WTC11 (cell line): ENCODE results near the gene PRELID1. TPM values are rescaled to one million over a fixed set of nuclear protein-coding genes. Genes with fewer than 3 reads are reported as not detected.
A peak's percentile ranks its signal among the peaks of the same experiment; 100 is the strongest.

ENCODE experiments used
- ATAC-seq: fragments of 200-7000 bp; cut with Tn5 transposase; 2 replicates; pipeline ENCODE4 v1.10.0; 2021; ENCODE audit warnings: mild to moderate bottlenecking, moderate library complexity
- CTCF ChIA-PET: fragments of 300-600 bp; sonication (Branson Sonifier 250); formaldehyde crosslinking; loops from one replicate; lab custom pipeline; 2021; ENCODE audit warnings: antibody characterized with exemption; lab: Charles Lee
- POLR2A ChIA-PET: fragments of 350-600 bp; sonication (Branson Sonifier 250); formaldehyde crosslinking; loops from one replicate; lab custom pipeline; 2021; ENCODE audit warnings: antibody characterized with exemption; lab: Charles Lee
- DNase-seq: peaks from one replicate; pipeline ENCODE4 v3.0.0; 2021; ENCODE audit warnings: low spot score
- H3K27ac Mint-ChIP-seq: 2 replicates; pipeline ENCODE4 v1.8.0; 2021; ENCODE audit warnings: mixed read lengths
- H3K27me3 Mint-ChIP-seq: 2 replicates; pipeline ENCODE4 v1.8.0; 2021; ENCODE audit warnings: low read depth, mild to moderate bottlenecking, moderate library complexity, mixed read lengths
- H3K36me3 Mint-ChIP-seq: 2 replicates; pipeline ENCODE4 v1.8.0; 2021; ENCODE audit warnings: mixed read lengths
- H3K4me1 Mint-ChIP-seq: 2 replicates; pipeline ENCODE4 v1.8.0; 2022; ENCODE audit warnings: mixed read lengths
- H3K4me3 Mint-ChIP-seq: 2 replicates; pipeline ENCODE4 v1.8.0; 2021; ENCODE audit warnings: mild to moderate bottlenecking, moderate library complexity, mixed read lengths
- H3K9me3 Mint-ChIP-seq: 2 replicates; pipeline ENCODE4 v1.8.0; 2021; ENCODE audit warnings: mixed read lengths
- CREM ChIP-seq: sonication (generic); formaldehyde crosslinking; IDR thresholded peaks from 2 replicates; pipeline ENCODE4 v1.8.1; 2022; ENCODE audit warnings: mild to moderate bottlenecking, missing genetic modification reagents, moderate library complexity
- EMX1 ChIP-seq: fragments of 250-450 bp; sonication (Bioruptor Pico); IDR thresholded peaks from 2 replicates; pipeline ENCODE4 v1.8.0; 2021; ENCODE audit warnings: mild to moderate bottlenecking
- FOXJ3 ChIP-seq: sonication (generic); formaldehyde crosslinking; IDR thresholded peaks from 2 replicates; pipeline ENCODE4 v1.9.0; 2021; ENCODE audit warnings: missing genetic modification reagents, mild to moderate bottlenecking, borderline replicate concordance
- FOXK1 ChIP-seq: sonication (generic); formaldehyde crosslinking; IDR thresholded peaks from 2 replicates; pipeline ENCODE4 v1.8.0; 2022; ENCODE audit warnings: mild to moderate bottlenecking, moderate library complexity, missing genetic modification reagents
- GRHL2 ChIP-seq: fragments of 250-450 bp; sonication (Bioruptor Pico); IDR thresholded peaks from 2 replicates; pipeline ENCODE4 v1.8.0; 2022; ENCODE audit warnings: mild to moderate bottlenecking, moderate library complexity; ENCODE audit not compliant: insufficient replicate concordance, severe bottlenecking
- JAZF1 ChIP-seq: fragments of 250-450 bp; sonication (Bioruptor Pico); IDR thresholded peaks from 2 replicates; pipeline ENCODE4 v1.9.0; 2021; ENCODE audit warnings: moderate library complexity, mild to moderate bottlenecking, inconsistent platforms
- JUN ChIP-seq: sonication (generic); formaldehyde crosslinking; IDR thresholded peaks from 2 replicates; pipeline ENCODE4 v1.8.0; 2023; ENCODE audit warnings: mild to moderate bottlenecking, missing genetic modification reagents
- TP53 ChIP-seq: sonication (generic); formaldehyde crosslinking; IDR thresholded peaks from 2 replicates; pipeline ENCODE4 v1.8.1; 2023; ENCODE audit warnings: mild to moderate bottlenecking, missing genetic modification reagents
- ZNF396 ChIP-seq: fragments of 250-450 bp; sonication (Bioruptor Pico); IDR thresholded peaks from 2 replicates; pipeline ENCODE4 v1.8.0; 2021; ENCODE audit warnings: mild to moderate bottlenecking, moderate library complexity, borderline replicate concordance
- ZNF425 ChIP-seq: fragments of 250-450 bp; sonication (Bioruptor Pico); conservative IDR thresholded peaks from 2 replicates; pipeline ENCODE4 v1.9.0; 2021; ENCODE audit warnings: mild to moderate bottlenecking
- total RNA-seq: library from RNA; stranded (reverse); gene quantifications from 3 replicates; pipeline ENCODE4 v1.2.3, GENCODE V29; 2021
- TF ChIP-seq, protein P1 (sequence below): fragments of 250-450 bp; sonication (Bioruptor Pico); IDR thresholded peaks from 2 replicates; pipeline ENCODE4 v1.8.0; 2021; ENCODE audit warnings: mild to moderate bottlenecking
- TF ChIP-seq, protein P2 (sequence below): sonication (generic); formaldehyde crosslinking; IDR thresholded peaks from 2 replicates; pipeline ENCODE4 v1.8.0; 2022; ENCODE audit warnings: mild to moderate bottlenecking, missing genetic modification reagents
- TF ChIP-seq, protein P3 (sequence below): sonication (generic); formaldehyde crosslinking; IDR thresholded peaks from 2 replicates; pipeline ENCODE4 v1.8.0; 2023; ENCODE audit warnings: missing genetic modification reagents, mild to moderate bottlenecking, borderline replicate concordance

Gene PRELID1
- total RNA-seq, 1 experiment from 2014 or later: 273 TPM

DNA sequence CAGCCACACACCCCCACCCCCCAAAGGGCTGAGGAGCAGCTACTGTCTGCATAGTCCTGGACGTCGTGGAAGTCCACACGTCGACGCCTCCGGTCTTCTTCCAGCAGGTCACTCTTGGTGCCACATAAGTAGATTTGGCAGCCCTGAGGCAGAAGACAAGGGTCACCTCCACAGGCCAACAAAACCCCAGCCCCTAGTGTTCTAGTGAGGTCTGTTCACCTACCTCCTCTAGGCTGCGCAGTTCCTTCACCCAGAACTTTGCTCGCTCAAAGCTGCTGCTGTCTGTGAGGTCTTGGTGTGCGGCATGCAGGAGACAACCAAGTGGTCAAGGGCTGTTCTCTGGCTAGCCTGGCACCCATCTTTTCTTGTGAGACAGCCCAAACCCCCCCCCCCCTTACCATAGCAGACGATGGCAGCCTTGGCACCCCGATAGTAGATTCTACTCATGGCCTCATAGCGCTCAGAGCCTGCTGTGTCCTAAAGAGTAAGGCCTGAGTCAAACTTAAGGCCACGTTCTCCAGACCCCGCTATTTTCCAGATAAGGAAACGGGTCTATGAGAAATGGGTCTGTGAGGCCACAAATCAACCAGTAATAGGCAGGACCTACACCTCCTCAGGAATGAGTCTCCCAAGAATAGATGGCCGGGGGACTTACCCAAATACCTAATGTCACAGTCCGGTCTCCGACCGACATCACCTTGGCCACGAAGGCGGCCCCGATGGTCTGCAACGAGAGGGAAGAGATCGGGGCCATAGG lies 1.1 kb upstream of the PRELID1 start:
- TF ChIP-seq, protein P1, sequence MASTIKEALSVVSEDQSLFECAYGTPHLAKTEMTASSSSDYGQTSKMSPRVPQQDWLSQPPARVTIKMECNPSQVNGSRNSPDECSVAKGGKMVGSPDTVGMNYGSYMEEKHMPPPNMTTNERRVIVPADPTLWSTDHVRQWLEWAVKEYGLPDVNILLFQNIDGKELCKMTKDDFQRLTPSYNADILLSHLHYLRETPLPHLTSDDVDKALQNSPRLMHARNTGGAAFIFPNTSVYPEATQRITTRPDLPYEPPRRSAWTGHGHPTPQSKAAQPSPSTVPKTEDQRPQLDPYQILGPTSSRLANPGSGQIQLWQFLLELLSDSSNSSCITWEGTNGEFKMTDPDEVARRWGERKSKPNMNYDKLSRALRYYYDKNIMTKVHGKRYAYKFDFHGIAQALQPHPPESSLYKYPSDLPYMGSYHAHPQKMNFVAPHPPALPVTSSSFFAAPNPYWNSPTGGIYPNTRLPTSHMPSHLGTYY (CRISPR knock-in tag): peak; percentile 9; the same call in 1 of the 2 replicates
- TF ChIP-seq EMX1 (0 out of 2 replicates have a peak, but pooled peaks have one; percentile 59), GRHL2 (CRISPR knock-in tag) (no peak)
- TF ChIP-seq, protein P2, sequence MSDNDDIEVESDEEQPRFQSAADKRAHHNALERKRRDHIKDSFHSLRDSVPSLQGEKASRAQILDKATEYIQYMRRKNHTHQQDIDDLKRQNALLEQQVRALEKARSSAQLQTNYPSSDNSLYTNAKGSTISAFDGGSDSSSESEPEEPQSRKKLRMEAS (CRISPR knock-in tag): 0 out of 2 replicates have a peak, but pooled peaks have one; percentile 28
- Mint-ChIP-seq H3K4me3 (peak overlapping the region; percentile 93), H3K9me3 (no peaks in the 10 kb centered on the region), H3K4me1 (peaks cover 42% of the 10 kb centered on the region), H3K36me3 (peaks cover 29% of the 10 kb centered on the region), H3K27me3 (no peaks in the 10 kb centered on the region), H3K27ac (peak overlapping the region; percentile 65)
- DNase-seq: no peak
- POLR2A ChIA-PET: interaction anchor here (0.6 to 1.7 kb wide), 2 partner anchors 170 to 195 kb away, joined by 4 to 5 read pairs; partner anchors contain the start of gene PDLIM7
- CTCF ChIA-PET: interaction anchor here (1.1 to 2.2 kb wide), 9 partner anchors 8 to 193 kb away, joined by 3 to 16 read pairs (median 5); no protein-coding TSS in a partner anchor
- peak; percentile 40 for ATAC-seq

DNA sequence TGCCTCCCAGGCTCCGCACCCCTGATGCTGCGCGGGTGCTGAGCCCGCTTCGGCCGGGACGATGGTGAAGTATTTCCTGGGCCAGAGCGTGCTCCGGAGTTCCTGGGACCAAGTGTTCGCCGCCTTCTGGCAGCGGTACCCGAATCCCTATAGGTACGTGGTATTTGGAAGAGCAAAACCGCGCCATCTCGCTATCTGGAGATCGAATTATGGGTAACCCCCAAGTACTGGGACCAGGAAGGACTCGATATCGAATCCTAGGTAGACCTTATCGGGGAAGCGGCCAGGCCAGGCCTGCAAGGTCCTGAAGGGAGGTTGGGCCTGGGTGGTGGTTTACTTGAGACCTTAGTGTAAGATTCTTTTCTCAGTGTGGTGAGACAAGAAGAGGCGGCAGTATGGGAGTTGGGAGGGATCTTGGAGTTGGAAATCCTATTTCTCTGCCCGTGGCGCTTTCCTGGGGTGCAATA lies 359 bp downstream of the PRELID1 start:
- no peak for ATAC-seq
- no peaks in the 10 kb centered on the region for H3K9me3 Mint-ChIP-seq
- H3K4me3 Mint-ChIP-seq: peak overlapping the region; percentile 93
- H3K36me3 Mint-ChIP-seq: peaks cover 29% of the 10 kb centered on the region
- ChIA-PET CTCF (interaction anchor here (1.0 to 2.2 kb wide), 5 partner anchors 14 to 192 kb away, joined by 3 to 7 read pairs (median 5); no protein-coding TSS in a partner anchor), POLR2A (interaction anchor here (1.2 kb wide), 1 partner anchor 8 kb away, joined by 6 read pairs; no protein-coding TSS in a partner anchor)
- H3K4me1 Mint-ChIP-seq: peaks cover 34% of the 10 kb centered on the region
- no peak for DNase-seq
- H3K27ac Mint-ChIP-seq: peak overlapping the region; percentile 82
- TF ChIP-seq EMX1 (no peak), CREM (CRISPR knock-in tag) (0 out of 2 replicates have a peak, but pooled peaks have one; percentile 11), TP53 (CRISPR knock-in tag) (no peak), JUN (0 out of 2 replicates have a peak, but pooled peaks have one; percentile 77), ZNF425 (CRISPR knock-in tag) (no peak)
- TF ChIP-seq, protein P1 (CRISPR knock-in tag): no peak
- no peaks in the 10 kb centered on the region for H3K27me3 Mint-ChIP-seq

- CTCF ChIA-PET: interaction anchor here (0.6 kb wide), 1 partner anchor 66 kb away, joined by 6 read pairs; no protein-coding TSS in a partner anchor
- ATAC-seq (no peak), DNase-seq (no peak)
- H3K27me3 Mint-ChIP-seq: no peaks in the 10 kb centered on the region
- POLR2A ChIA-PET: interaction anchor here (0.6 kb wide), 2 partner anchors 220 to 491 kb away, joined by 4 read pairs; no protein-coding TSS in a partner anchor
- peaks cover 28% of the 10 kb centered on the region for H3K4me1 Mint-ChIP-seq
- H3K36me3 Mint-ChIP-seq: peaks cover 29% of the 10 kb centered on the region
- H3K9me3 Mint-ChIP-seq: no peaks in the 10 kb centered on the region
- H3K27ac Mint-ChIP-seq: peak overlapping the region; percentile 82
- peak overlapping the region; percentile 93 for H3K4me3 Mint-ChIP-seq
- TF ChIP-seq FOXK1 (no peak), ZNF396 (CRISPR knock-in tag) (no peak), JAZF1 (CRISPR knock-in tag) (no peak), FOXJ3 (no peak)
- TF ChIP-seq, protein P3, sequence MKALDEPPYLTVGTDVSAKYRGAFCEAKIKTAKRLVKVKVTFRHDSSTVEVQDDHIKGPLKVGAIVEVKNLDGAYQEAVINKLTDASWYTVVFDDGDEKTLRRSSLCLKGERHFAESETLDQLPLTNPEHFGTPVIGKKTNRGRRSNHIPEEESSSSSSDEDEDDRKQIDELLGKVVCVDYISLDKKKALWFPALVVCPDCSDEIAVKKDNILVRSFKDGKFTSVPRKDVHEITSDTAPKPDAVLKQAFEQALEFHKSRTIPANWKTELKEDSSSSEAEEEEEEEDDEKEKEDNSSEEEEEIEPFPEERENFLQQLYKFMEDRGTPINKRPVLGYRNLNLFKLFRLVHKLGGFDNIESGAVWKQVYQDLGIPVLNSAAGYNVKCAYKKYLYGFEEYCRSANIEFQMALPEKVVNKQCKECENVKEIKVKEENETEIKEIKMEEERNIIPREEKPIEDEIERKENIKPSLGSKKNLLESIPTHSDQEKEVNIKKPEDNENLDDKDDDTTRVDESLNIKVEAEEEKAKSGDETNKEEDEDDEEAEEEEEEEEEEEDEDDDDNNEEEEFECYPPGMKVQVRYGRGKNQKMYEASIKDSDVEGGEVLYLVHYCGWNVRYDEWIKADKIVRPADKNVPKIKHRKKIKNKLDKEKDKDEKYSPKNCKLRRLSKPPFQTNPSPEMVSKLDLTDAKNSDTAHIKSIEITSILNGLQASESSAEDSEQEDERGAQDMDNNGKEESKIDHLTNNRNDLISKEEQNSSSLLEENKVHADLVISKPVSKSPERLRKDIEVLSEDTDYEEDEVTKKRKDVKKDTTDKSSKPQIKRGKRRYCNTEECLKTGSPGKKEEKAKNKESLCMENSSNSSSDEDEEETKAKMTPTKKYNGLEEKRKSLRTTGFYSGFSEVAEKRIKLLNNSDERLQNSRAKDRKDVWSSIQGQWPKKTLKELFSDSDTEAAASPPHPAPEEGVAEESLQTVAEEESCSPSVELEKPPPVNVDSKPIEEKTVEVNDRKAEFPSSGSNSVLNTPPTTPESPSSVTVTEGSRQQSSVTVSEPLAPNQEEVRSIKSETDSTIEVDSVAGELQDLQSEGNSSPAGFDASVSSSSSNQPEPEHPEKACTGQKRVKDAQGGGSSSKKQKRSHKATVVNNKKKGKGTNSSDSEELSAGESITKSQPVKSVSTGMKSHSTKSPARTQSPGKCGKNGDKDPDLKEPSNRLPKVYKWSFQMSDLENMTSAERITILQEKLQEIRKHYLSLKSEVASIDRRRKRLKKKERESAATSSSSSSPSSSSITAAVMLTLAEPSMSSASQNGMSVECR (CRISPR knock-in tag): no peak
Measured at GRCh38 chr5:177304392-177305119, 957 bp downstream of the PRELID1 start.
